GM12872 (cell line): Measurements from ENCODE around the gene CCDC178.

ENCODE experiments used
- CTCF ChIP-seq: IDR thresholded peaks from 3 replicates; pipeline ENCODE4 v1.5.1; 2011; ENCODE audit warnings: low read depth, mild to moderate bottlenecking, low read length, moderate library complexity; ENCODE audit not compliant: insufficient read depth

CCDC178 gene

GRCh38 chr18:32983721-32984120 lies 456.8 kb downstream of the CCDC178 start:
- no peak for TF ChIP-seq CTCF

GRCh38 chr18:32980896-32981295 lies 459.6 kb downstream of the CCDC178 start:
- no peak for TF ChIP-seq CTCF

GRCh38 chr18:32975501-32975900 lies 465.0 kb downstream of the CCDC178 start:
- TF ChIP-seq CTCF = no peak

GRCh38 chr18:32975163-32975436 lies 465.4 kb downstream of the CCDC178 start:
- no peak for TF ChIP-seq CTCF

- no peak for TF ChIP-seq CTCF
Observed at GRCh38 chr18:32974421-32975162, 465.9 kb downstream of the CCDC178 start.

GRCh38 chr18:32968248-32968647 lies 472.3 kb downstream of the CCDC178 start:
- no peak for TF ChIP-seq CTCF

GRCh38 chr18:32966141-32966540 lies 474.4 kb downstream of the CCDC178 start:
- TF ChIP-seq CTCF = no peak
